Neural crest cell (in vitro differentiated cells): Measurements from ENCODE around the gene MECP2. TPM values are rescaled to one million over a fixed set of nuclear protein-coding genes. Genes with fewer than 3 reads are reported as not detected.

ENCODE experiments used
- DNase-seq: peaks from one replicate; pipeline ENCODE4 v3.0.0; 2021; ENCODE audit warnings: low read depth, mixed read lengths, low spot score
- H3K27ac Mint-ChIP-seq: one replicate; pipeline ENCODE4 v1.8.0; 2021; ENCODE audit warnings: mild to moderate bottlenecking, mixed read lengths; ENCODE audit not compliant: unreplicated experiment
- H3K27me3 Mint-ChIP-seq: 2 replicates; pipeline ENCODE4 v1.8.0; 2021; ENCODE audit warnings: low read depth, mild to moderate bottlenecking, mixed read lengths
- H3K36me3 Mint-ChIP-seq: 2 replicates; pipeline ENCODE4 v1.8.0; 2021; ENCODE audit warnings: low read depth, mild to moderate bottlenecking, mixed read lengths
- H3K4me1 Mint-ChIP-seq: 2 replicates; pipeline ENCODE4 v1.8.0; 2021; ENCODE audit warnings: mixed read lengths
- H3K4me3 Mint-ChIP-seq: one replicate; pipeline ENCODE4 v1.8.0; 2021; ENCODE audit warnings: mild to moderate bottlenecking, mixed read lengths
- H3K9me3 Mint-ChIP-seq: 2 replicates; pipeline ENCODE4 v1.8.0; 2021; ENCODE audit warnings: mixed read lengths
- total RNA-seq: library from RNA; stranded (reverse); gene quantifications from 2 replicates; pipeline ENCODE4 v1.2.1, GENCODE V29; 2021
- TF ChIP-seq, protein P1 (sequence below): fragments of 200-600 bp; sonication (generic); conservative IDR thresholded peaks from 2 replicates; pipeline ENCODE4 v1.5.0; 2021; ENCODE audit warnings: antibody characterized with exemption, mild to moderate bottlenecking

Gene MECP2
- total RNA-seq, 1 donor from 2014 or later, result 49.1 TPM

DNA sequence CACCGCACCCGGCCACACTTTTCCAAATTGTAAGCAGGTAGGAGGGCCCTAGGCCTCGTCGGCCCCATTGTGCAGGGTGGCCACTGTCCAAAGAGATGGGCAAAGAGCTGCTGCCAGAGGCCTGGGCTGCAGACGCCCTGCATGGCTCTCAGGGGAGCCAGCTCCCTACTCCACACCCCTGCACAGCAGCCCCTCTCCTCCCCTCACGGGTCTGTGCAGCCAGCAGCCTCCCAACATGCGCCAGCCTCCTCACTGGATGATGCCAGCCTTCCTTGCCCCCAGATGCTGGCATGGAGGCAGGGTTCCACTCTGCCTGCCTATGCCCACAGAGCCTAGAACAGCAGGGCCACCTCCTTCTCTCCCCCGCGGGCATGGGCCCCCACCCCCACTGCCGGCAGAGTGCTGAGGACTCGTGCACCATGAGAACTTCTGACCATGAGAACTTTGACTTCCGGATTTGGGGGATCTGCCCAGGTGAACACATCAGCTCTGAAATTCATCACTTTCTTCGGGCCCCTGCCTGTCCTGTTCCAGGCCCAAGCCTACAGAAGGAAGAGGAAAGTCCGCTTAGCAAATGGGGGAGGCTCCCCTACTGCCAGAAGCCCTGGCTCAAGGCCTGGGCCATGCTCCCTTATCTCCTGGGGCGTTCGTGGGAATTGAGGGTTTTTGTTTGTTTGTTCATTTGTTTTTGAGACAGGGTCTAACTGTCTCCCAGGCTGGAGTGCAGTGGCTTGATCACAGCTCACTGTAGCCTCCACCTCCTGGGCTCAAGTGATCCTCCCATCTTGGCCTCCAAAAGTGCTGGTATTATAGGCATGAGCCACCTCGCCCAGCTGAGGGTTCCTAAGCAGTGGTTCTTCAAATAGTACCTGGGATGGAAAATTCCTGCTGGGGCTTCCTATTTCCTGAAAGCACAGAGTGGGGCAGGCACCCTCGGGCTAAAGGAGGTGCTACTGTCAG lies 85.9 kb downstream of the MECP2 start:
- DNase-seq, result no peak
- Mint-ChIP-seq H3K4me1 (peaks cover 9% of the 10 kb centered on the region), H3K9me3 (no peaks in the 10 kb centered on the region), H3K4me3 (no peak overlapping the region), H3K36me3 (peaks cover 9% of the 10 kb centered on the region), H3K27me3 (peaks cover 3% of the 10 kb centered on the region), H3K27ac (no peak overlapping the region)
- TF ChIP-seq, protein P1, sequence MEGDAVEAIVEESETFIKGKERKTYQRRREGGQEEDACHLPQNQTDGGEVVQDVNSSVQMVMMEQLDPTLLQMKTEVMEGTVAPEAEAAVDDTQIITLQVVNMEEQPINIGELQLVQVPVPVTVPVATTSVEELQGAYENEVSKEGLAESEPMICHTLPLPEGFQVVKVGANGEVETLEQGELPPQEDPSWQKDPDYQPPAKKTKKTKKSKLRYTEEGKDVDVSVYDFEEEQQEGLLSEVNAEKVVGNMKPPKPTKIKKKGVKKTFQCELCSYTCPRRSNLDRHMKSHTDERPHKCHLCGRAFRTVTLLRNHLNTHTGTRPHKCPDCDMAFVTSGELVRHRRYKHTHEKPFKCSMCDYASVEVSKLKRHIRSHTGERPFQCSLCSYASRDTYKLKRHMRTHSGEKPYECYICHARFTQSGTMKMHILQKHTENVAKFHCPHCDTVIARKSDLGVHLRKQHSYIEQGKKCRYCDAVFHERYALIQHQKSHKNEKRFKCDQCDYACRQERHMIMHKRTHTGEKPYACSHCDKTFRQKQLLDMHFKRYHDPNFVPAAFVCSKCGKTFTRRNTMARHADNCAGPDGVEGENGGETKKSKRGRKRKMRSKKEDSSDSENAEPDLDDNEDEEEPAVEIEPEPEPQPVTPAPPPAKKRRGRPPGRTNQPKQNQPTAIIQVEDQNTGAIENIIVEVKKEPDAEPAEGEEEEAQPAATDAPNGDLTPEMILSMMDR, result no peak

DNA sequence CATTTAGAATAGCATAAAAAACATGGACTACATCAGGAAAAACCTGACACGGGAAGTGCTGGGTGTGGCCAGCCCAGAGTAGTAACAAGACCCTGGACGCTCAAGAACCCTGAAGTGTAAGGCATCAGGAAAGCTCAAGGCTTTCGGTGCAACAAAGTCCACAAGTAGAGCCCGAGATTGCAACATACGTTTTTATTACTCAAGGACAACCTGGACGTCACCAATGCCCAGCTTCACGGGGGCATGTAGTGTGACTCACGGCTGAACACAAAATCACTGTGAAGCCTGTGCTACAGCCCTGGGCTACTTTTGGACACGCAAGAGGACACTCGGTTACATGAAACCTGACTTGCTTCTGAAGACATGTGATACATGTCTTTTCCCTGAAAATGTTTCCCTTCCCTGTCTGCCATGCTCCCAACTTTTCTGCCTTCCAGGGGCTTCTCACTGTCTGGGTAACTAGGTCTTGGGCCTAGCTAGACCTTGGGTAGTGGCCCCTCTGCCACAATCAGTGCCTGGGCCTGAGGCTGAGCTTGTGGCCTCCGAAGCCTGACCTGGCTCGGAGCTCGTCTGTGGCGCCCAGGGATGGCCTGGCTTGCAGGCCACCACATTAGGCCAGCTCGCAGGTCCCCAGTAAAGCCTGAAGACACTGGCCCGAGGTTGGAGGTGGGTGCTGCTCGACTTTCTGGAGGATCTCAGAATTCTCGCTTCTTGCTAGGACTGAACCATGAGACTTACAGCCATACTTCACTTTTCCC lies 87.0 kb downstream of the MECP2 start:
- DNase-seq, result no peak
- H3K9me3 Mint-ChIP-seq, result no peaks in the 10 kb centered on the region
- peak overlapping the region; percentile 24 for H3K4me3 Mint-ChIP-seq
- peaks cover 3% of the 10 kb centered on the region for H3K27me3 Mint-ChIP-seq
- peaks cover 9% of the 10 kb centered on the region for H3K36me3 Mint-ChIP-seq
- TF ChIP-seq, protein P1, result no peak
- no peak overlapping the region for H3K27ac Mint-ChIP-seq
- H3K4me1 Mint-ChIP-seq, result peaks cover 9% of the 10 kb centered on the region

DNA sequence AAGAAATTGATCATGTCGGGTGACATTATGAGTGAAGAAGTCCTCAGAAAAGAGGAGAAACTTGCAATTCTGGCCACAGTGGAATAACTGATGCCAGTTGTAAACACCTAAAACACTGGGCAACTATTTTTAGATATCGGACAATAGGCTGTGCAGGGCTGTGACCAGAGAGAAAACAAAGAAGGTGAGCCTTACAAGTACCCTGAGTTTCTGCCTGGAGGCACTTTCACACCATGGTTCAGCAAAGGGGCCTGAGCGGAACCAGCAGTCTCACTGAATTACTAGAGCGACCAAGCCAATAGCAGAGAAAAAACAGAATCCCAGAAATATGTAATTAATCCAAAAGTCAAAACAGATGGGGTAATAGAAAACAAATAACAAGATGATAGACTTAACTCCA lies 89.0 kb downstream of the MECP2 start:
- no peak overlapping the region for H3K4me3 Mint-ChIP-seq
- peaks cover 18% of the 10 kb centered on the region for H3K4me1 Mint-ChIP-seq
- H3K36me3 Mint-ChIP-seq, result peaks cover 11% of the 10 kb centered on the region
- H3K27me3 Mint-ChIP-seq, result peaks cover under 1% of the 10 kb centered on the region
- no peak overlapping the region for H3K27ac Mint-ChIP-seq
- H3K9me3 Mint-ChIP-seq, result no peaks in the 10 kb centered on the region
- TF ChIP-seq, protein P1, result no peak
- DNase-seq, result no peak

DNA sequence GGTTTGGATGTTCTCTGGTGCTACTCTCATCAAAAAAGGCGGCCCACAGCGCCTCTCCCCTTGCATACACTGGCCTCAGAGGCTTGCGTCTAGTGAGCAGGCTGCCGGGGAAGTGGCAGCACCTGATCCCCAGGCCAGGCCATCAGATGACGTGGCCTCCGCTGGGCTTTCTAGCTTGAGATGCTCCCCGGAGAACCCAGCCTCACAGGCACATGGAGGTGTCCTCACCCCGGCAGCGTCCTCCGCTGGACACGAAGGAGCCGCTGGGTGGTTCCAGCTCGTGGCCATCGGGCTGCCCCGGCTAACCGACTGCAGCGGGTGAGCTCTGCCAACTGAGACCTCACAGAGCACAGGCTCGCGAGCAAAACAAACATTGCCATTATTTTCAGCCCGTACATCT lies 90.6 kb downstream of the MECP2 start:
- Mint-ChIP-seq H3K27ac (no peak overlapping the region), H3K4me1 (peaks cover 25% of the 10 kb centered on the region), H3K9me3 (no peaks in the 10 kb centered on the region), H3K4me3 (no peak overlapping the region), H3K27me3 (no peaks in the 10 kb centered on the region), H3K36me3 (peaks cover 13% of the 10 kb centered on the region)
- DNase-seq, result no peak
- TF ChIP-seq, protein P1, result no peak

DNA sequence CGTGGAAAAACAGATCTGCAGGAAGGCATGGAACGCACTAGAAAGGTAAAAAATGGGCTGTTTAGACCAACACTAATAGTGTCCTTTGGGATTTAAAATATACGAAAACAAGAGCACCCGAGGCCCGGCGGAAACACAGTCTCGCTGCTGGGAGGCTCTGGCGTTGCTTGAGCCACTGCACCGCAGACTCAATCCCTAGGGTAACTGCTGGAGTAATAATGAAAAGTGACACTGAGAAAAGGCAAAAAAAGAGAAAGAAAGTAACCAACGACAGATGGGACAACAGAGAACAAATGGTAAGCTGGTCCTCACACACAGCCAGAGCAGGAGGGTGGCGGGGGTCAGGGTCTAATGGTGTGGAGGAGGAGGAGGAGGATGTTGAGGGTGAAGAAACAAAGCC lies 93.2 kb downstream of the MECP2 start:
- Mint-ChIP-seq H3K27ac (no peak overlapping the region), H3K36me3 (peaks cover 15% of the 10 kb centered on the region), H3K4me3 (peak overlapping the region; percentile 24), H3K4me1 (peaks cover 33% of the 10 kb centered on the region), H3K27me3 (no peaks in the 10 kb centered on the region), H3K9me3 (peaks cover 3% of the 10 kb centered on the region)
- no peak for DNase-seq
- TF ChIP-seq, protein P1, result no peak
